A673 (cell line): Measurements from ENCODE around the gene ATG4A. TPM values are rescaled to one million over a fixed set of nuclear protein-coding genes. Genes with fewer than 3 reads are reported as not detected.

Experiments used
- BruUV-seq: library from RNA; stranded (reverse); fragments of 400-500 nt; replicated peaks from 2 replicates; lab custom pipeline; 2021; lab: Mats Ljungman, UMichigan
- CTCF ChIA-PET: fragments of 300-600 bp; sonication (Branson Sonifier 250); formaldehyde crosslinking; loops from one replicate; lab custom pipeline; 2022; ENCODE audit warnings: antibody characterized with exemption; lab: Charles Lee
- POLR2A ChIA-PET: fragments of 300-600 bp; sonication (Branson Sonifier 250); formaldehyde crosslinking; loops from one replicate; lab custom pipeline; 2022; ENCODE audit warnings: antibody characterized with exemption; ENCODE audit not compliant: low non-redundant PET; lab: Charles Lee
- DNase-seq: peaks from one replicate; pipeline ENCODE4 v3.0.0-alpha.2; 2015; ENCODE audit warnings: low spot score
- H3K27ac ChIP-seq: fragments of 200-600 bp; sonication (generic); 2 replicates; pipeline ENCODE4 v1.5.1; 2016; ENCODE audit warnings: mixed run types, low read depth, mild to moderate bottlenecking, mixed read lengths, antibody characterized with exemption, low read length; ENCODE audit not compliant: poor library complexity, severe bottlenecking
- H3K27me3 ChIP-seq: fragments of 200-600 bp; sonication (generic); replicated peaks from 2 replicates; pipeline ENCODE4 v1.6.1; 2017; ENCODE audit warnings: mixed run types, low read depth, mild to moderate bottlenecking, mixed read lengths, antibody characterized with exemption, low read length; ENCODE audit not compliant: insufficient read depth, poor library complexity
- H3K36me3 ChIP-seq: fragments of 200-600 bp; sonication (generic); 2 replicates; pipeline ENCODE4 v1.6.1; 2016; ENCODE audit warnings: mixed run types, mild to moderate bottlenecking, mixed read lengths, antibody characterized with exemption, low read length; ENCODE audit not compliant: insufficient read depth, poor library complexity, severe bottlenecking
- H3K4me1 ChIP-seq: fragments of 200-600 bp; sonication (generic); 2 replicates; pipeline ENCODE4 v1.6.1; 2017; ENCODE audit warnings: mixed run types, mild to moderate bottlenecking, mixed read lengths, antibody characterized with exemption, low read length; ENCODE audit not compliant: insufficient read depth, poor library complexity, severe bottlenecking
- H3K4me3 ChIP-seq: fragments of 200-600 bp; sonication (generic); 2 replicates; pipeline ENCODE4 v1.5.1; 2016; ENCODE audit warnings: low read depth, mixed run types, mild to moderate bottlenecking, mixed read lengths, low read length; ENCODE audit not compliant: poor library complexity, severe bottlenecking
- H3K9me3 ChIP-seq: fragments of 200-600 bp; sonication (generic); 2 replicates; pipeline ENCODE4 v1.6.1; 2016; ENCODE audit warnings: mixed run types, low read depth, mild to moderate bottlenecking, mixed read lengths, antibody characterized with exemption, low read length; ENCODE audit not compliant: poor library complexity, severe bottlenecking
- EZH2 ChIP-seq: fragments of 200-600 bp; sonication (generic); IDR thresholded peaks from 2 replicates; pipeline ENCODE4 v1.6.1; 2017; ENCODE audit warnings: borderline replicate concordance, low read depth, mild to moderate bottlenecking, mixed read lengths, antibody characterized with exemption, low read length; ENCODE audit not compliant: poor library complexity, severe bottlenecking
- intact Hi-C: fragments of 100-400 bp; cut with micrococcal nuclease; formaldehyde crosslinking; loops from one replicate; pipeline ENCODE4 v1.10.0; 2022; ENCODE audit not compliant: unreplicated experiment
- total RNA-seq: library from RNA; stranded (reverse); gene quantifications from 2 replicates; pipeline ENCODE4 v1.2.3, GENCODE V29; 2021
- TF ChIP-seq, protein P1 (sequence below): fragments of 300-800, 200-600 bp; sonication (generic); conservative IDR thresholded peaks from 2 replicates; pipeline ENCODE4 v1.5.1; 2017; ENCODE audit warnings: low read depth, mild to moderate bottlenecking, antibody characterized with exemption, low read length, moderate library complexity, mixed read lengths

Gene ATG4A
- total RNA-seq, 1 experiment from 2014 or later, result 4.8 TPM

DNA sequence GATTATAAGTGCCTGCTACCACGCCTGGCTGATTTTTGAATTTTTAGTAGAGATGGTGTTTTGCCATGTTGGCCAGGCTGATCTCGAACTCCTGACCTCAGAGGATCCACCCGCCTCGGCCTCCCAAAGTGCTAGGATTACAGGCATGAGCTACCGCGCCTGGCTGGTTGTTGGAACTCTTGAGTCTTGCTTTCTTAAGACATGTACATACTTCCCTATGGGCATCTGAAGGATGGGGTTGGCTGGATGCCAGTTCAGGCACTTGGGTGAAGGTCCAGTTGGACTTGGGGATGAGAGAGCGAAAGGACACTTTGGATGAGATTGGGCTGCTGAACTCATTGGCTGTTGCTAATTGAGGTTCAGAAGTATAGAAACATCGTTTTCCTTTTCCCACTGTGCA is 40.5 kb downstream of the ATG4A start:
- Histone ChIP-seq H3K36me3 (no peaks in the 10 kb centered on the region), H3K27me3 (no peaks in the 10 kb centered on the region), H3K4me3 (no peak overlapping the region), H3K27ac (no peak overlapping the region), H3K4me1 (no peaks in the 10 kb centered on the region), H3K9me3 (no peaks in the 10 kb centered on the region)
- TF ChIP-seq, protein P1, sequence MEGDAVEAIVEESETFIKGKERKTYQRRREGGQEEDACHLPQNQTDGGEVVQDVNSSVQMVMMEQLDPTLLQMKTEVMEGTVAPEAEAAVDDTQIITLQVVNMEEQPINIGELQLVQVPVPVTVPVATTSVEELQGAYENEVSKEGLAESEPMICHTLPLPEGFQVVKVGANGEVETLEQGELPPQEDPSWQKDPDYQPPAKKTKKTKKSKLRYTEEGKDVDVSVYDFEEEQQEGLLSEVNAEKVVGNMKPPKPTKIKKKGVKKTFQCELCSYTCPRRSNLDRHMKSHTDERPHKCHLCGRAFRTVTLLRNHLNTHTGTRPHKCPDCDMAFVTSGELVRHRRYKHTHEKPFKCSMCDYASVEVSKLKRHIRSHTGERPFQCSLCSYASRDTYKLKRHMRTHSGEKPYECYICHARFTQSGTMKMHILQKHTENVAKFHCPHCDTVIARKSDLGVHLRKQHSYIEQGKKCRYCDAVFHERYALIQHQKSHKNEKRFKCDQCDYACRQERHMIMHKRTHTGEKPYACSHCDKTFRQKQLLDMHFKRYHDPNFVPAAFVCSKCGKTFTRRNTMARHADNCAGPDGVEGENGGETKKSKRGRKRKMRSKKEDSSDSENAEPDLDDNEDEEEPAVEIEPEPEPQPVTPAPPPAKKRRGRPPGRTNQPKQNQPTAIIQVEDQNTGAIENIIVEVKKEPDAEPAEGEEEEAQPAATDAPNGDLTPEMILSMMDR, result no peak
- no peak for TF ChIP-seq EZH2
- BruUV-seq, result no TSS peak
- ChIA-PET CTCF (no interaction called here), POLR2A (no interaction called here)
- no peak for DNase-seq
- intact Hi-C loops, result no loop called here

DNA sequence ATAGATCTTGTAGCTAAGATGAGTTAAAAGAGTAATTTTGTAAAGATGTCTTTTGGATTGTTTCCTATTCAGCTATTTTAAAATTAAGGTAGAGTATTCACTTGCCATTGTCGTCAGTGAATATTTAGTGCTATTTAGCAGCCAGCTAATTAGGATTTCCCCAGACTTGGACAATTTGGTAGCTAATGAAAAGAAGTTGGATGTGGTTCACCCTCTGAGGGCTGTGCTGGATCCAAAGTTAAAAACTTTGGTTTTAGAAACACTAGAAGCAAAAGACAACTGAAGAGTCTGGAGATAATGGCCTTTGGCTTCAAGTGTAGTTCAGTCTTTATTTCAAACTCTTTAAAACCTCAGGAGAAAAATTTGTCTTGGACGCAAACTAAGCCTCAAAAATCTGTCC is 41.3 kb downstream of the ATG4A start:
- no peaks in the 10 kb centered on the region for H3K27me3 ChIP-seq
- no TSS peak for BruUV-seq
- no peaks in the 10 kb centered on the region for H3K4me1 ChIP-seq
- TF ChIP-seq, protein P1, result no peak
- no peak for TF ChIP-seq EZH2
- ChIA-PET CTCF (no interaction called here), POLR2A (no interaction called here)
- DNase-seq, result no peak
- no peak overlapping the region for H3K4me3 ChIP-seq
- no peak overlapping the region for H3K27ac ChIP-seq
- no peaks in the 10 kb centered on the region for H3K36me3 ChIP-seq
- no peaks in the 10 kb centered on the region for H3K9me3 ChIP-seq
- intact Hi-C loops, result no loop called here

DNA sequence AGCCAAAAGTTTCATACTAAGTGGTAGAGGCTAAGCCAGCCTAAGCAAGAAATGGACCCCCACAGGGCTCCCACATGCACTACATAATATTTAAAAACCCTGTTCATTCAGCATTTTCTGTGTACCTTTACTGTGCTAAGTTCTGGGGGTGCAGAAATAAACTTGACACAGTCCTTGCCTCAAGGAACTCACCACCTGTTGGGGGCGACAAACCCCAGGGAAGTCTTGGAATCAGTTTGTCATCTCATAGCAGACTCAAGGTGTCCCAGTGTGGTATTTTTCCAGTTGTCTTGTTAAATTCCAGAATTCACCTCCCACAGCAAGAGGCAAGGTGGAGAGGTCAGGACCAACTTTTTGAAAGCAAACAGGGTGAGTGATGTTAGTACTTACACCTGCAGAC is 43.1 kb downstream of the ATG4A start:
- TF ChIP-seq EZH2, result no peak
- TF ChIP-seq, protein P1, result 0 out of 2 replicates have a peak, but pooled peaks have one; percentile 8
- Histone ChIP-seq H3K36me3 (no peaks in the 10 kb centered on the region), H3K27me3 (no peaks in the 10 kb centered on the region), H3K27ac (no peak overlapping the region), H3K4me3 (no peak overlapping the region), H3K4me1 (no peaks in the 10 kb centered on the region), H3K9me3 (no peaks in the 10 kb centered on the region)
- CTCF ChIA-PET, result no interaction called here
- DNase-seq, result no peak
- POLR2A ChIA-PET, result no interaction called here
- intact Hi-C loops, result no loop called here
- no TSS peak for BruUV-seq
